ENCODE measurements around the gene CHAD.

DNA sequence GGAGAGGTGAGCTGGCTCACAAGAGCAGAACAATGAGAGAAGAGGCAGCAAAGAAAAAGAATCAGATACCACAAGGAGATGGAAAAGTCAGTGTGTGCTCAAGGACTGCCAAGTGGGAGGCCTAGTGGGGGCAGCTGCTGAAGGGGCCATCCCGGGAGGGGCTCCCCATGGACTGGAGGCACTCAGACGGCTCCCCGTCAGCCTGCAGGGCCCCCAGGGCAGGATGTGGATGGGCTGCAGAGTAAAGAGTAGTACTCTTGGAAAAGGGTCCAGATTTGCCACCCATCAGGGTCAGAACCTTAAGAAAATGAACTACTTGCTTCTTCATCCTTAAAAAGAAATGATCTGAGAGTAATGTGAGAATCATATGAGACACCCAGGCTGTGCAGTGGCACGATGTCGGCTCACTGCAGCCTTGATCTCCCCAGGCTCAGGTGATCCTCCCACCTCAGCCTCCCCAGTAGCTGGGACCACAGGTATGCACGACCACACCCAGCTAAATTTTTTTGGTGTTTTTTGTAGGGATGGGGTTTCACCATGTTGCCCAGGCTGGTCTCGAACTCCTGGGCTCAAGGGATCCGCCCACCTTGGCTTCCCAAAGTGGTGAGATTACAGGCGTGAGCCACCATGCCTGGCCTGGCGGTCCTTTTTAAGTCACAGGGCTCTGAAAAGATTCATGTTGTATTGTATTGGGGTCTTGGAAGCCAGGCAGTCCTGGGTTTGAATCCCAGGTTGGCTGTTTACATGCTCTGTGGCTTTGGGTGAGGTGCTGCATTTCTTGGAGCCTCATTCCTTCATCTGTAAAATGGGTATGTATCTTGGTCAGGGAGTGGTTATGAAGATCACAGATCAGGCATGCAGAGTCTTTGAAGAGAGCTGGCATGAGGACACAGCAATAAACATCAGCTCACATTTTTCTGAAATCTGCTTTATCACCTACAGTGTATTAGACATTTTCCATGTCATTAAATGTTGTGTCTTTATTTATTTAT lies 27.5 kb downstream of the CHAD start:
- no peak for TF ChIP-seq GATA2 (IDR thresholded peaks at IDR 0.05; ENCODE audit: low read depth, low read length)
- no peak for TF ChIP-seq GATA3 (IDR thresholded peaks at IDR 0.05; ENCODE audit: low read depth, low read length)

Data from SH-SY5Y (cell line).